ENCODE results near the gene ZKSCAN4.

The ZKSCAN4 gene

GRCh38 chr6:28208111-28208659 lies 43.9 kb downstream of the ZKSCAN4 start:
- no peak for DNase-seq (ENCODE audit: low spot score)

GRCh38 chr6:28207510-28208110 lies 44.5 kb downstream of the ZKSCAN4 start:
- peak; percentile 57 for DNase-seq (ENCODE audit: low spot score)

- no peak for DNase-seq (ENCODE audit: low spot score)
These were observed 45.0 kb downstream of the ZKSCAN4 start for GRCh38 chr6:28206928-28207509.

- DNase-seq (ENCODE audit: low spot score): no peak
These were observed 45.5 kb downstream of the ZKSCAN4 start for GRCh38 chr6:28206527-28206926.

DNA sequence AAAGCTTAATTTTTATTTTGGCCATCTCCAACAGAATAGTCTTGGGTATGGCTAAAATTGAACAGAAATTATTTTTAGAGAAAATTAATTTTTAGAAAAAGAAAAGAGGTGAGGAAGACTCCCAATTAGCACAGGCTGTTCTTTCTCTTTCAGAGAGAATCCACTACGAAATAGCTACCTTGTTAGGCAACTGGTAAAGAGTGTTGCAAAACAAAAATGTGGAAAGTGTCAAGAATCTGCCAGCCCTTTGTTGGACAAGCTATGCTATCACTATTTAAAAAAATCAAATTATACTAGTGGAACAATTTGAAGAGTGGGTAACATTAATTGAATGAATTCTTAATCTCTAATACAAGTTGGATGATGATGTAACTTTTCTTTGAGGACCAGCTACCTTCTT lies 46.2 kb downstream of the ZKSCAN4 start:
- DNase-seq (ENCODE audit: low spot score): no peak

DNA sequence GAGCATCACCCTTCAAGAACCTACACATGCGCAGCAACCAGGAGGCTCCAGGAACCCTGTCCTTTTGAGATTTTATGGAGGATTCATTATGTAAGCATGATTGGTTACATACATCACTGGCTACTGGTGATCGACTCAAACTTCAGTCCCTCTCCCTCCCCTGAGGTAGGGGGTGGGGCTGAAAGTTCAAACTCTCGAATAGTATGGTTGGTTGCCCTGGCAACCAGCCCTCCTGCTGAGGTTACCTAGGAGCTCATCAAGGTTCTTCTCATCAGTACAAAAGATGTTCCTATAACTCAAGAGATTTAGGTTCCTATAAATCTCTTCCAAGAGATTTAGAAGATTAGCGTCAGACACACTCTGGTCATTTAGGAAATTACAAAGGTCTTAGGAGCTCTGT lies 48.9 kb downstream of the ZKSCAN4 start:
- no peak for DNase-seq (ENCODE audit: low spot score)

DNA sequence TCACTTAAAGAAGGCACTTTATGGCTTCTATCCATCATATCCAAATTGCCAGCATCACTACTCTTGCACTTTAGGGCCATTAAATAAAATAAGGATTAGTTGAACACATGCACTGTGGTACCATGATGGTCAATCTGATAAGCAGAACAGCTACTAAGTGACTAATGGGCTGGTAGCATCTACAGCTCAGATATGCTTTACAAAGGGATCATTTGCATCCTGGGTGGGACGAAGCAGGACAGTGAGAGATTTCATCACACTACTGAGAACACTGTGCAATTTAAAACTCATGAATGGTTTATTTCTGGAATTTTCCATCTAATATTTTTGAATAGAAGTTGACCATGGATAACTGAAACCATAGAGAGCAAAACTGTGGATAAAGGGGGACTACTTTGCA lies 52.0 kb downstream of the ZKSCAN4 start:
- DNase-seq (ENCODE audit: low spot score): no peak
